Endothelial cell of umbilical vein (primary cell): ENCODE data around the gene KCNMA1.

Experiments used
- EZH2 ChIP-seq: IDR thresholded peaks from 2 replicates; pipeline ENCODE4 v1.6.1; 2012; ENCODE audit warnings: borderline replicate concordance, low read depth, mild to moderate bottlenecking, moderate library complexity, low read length, inconsistent platforms; ENCODE audit not compliant: severe bottlenecking
- FOS ChIP-seq: IDR thresholded peaks from 2 replicates; pipeline ENCODE4 v1.6.1; 2011; ENCODE audit warnings: mild to moderate bottlenecking, low read length, moderate library complexity, borderline replicate concordance; ENCODE audit not compliant: insufficient read depth
- GATA2 ChIP-seq: IDR thresholded peaks from 2 replicates; pipeline ENCODE4 v1.7.0; 2011; ENCODE audit warnings: low read depth, mild to moderate bottlenecking, moderate library complexity, mixed read lengths, low read length; ENCODE audit not compliant: insufficient read length, insufficient read depth
- MYC ChIP-seq: IDR thresholded peaks from one replicate; pipeline ENCODE4 v1.6.1; 2011; ENCODE audit warnings: mild to moderate bottlenecking, low read depth, low read length
- POLR2A ChIP-seq: IDR thresholded peaks from 2 replicates; pipeline ENCODE4 v1.6.1; 2012; ENCODE audit warnings: low read depth, mild to moderate bottlenecking, control low read depth, low read length
- POLR2AphosphoS5 ChIP-seq: IDR thresholded peaks from 2 replicates; pipeline ENCODE4 v1.6.1; 2012; ENCODE audit warnings: low read depth, mild to moderate bottlenecking, control low read depth, low read length, moderate library complexity; ENCODE audit not compliant: insufficient read depth
- TF ChIP-seq, protein P1 (sequence below), 2 donors: IDR thresholded peaks; 1 replicate in 1 of 2; 2 replicates in 1 of 2; pipeline ENCODE4 v1.5.1; 2011; ENCODE audit warnings: low read length in 2 of 2, mild to moderate bottlenecking in 2 of 2, moderate library complexity in 2 of 2, control low read depth in 1 of 2, inconsistent platforms in 1 of 2, low read depth in 1 of 2; ENCODE audit not compliant: insufficient read depth in 1 of 2; ENCODE audit errors: extremely low read depth in 1 of 2
- TF ChIP-seq, protein P2 (sequence below): IDR thresholded peaks from 2 replicates; pipeline ENCODE4 v1.6.1; 2011; ENCODE audit not compliant: insufficient read depth, insufficient read length

DNA sequence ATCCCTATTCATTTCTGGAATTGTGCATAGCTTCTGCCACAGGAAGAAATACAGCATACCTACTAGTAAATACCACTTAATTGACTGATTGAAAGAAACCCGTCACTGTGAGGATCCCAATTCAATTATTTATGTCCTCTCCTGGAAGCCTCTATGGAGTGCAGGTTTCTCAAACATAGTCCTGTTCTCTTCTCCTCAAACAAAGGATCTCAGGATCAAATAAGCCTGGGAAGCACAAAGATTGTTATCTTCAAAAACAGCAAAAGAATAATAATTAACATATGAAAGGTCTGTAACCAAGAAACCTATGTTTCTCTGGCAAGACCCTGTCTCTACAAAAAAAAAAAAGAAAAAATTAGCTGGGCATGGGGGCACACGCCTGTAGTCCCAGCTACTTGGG lies 127.3 kb downstream of the KCNMA1 start:
- TF ChIP-seq POLR2A (no peak), POLR2AphosphoS5 (no peak), GATA2 (no peak), EZH2 (no peak), MYC (no peak), FOS (no peak)
- TF ChIP-seq, protein P1, sequence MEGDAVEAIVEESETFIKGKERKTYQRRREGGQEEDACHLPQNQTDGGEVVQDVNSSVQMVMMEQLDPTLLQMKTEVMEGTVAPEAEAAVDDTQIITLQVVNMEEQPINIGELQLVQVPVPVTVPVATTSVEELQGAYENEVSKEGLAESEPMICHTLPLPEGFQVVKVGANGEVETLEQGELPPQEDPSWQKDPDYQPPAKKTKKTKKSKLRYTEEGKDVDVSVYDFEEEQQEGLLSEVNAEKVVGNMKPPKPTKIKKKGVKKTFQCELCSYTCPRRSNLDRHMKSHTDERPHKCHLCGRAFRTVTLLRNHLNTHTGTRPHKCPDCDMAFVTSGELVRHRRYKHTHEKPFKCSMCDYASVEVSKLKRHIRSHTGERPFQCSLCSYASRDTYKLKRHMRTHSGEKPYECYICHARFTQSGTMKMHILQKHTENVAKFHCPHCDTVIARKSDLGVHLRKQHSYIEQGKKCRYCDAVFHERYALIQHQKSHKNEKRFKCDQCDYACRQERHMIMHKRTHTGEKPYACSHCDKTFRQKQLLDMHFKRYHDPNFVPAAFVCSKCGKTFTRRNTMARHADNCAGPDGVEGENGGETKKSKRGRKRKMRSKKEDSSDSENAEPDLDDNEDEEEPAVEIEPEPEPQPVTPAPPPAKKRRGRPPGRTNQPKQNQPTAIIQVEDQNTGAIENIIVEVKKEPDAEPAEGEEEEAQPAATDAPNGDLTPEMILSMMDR (IDR thresholded peaks at IDR 0.05; ENCODE audit: extremely low read depth in 1 of 2, insufficient read depth in 1 of 2, low read depth in 1 of 2, low read length in 2 of 2) = no peak
- TF ChIP-seq, protein P2, sequence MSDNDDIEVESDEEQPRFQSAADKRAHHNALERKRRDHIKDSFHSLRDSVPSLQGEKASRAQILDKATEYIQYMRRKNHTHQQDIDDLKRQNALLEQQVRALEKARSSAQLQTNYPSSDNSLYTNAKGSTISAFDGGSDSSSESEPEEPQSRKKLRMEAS = no peak
